Testis (tissue), 3 donors: ENCODE measurements around the gene KLHL4. TPM values are rescaled to one million over a fixed set of nuclear protein-coding genes. Genes with fewer than 3 reads are reported as not detected.
"Not testable (repeated sequence)": the region's sequence is repeated elsewhere in the genome, so short reads cannot be mapped to it uniquely, and the experiment has no call there.

ENCODE experiments used
- DNase-seq: peaks from one replicate; pipeline ENCODE4 v3.0.0-alpha.2; 2019
- H3K27ac ChIP-seq, 2 donors: fragments of 200-600 bp; sonication (generic); one replicate each; pipeline ENCODE4 v1.5.1; 2019
- H3K27me3 ChIP-seq: fragments of 200-600 bp; sonication (generic); one replicate; pipeline ENCODE4 v1.5.1; 2019
- H3K36me3 ChIP-seq: fragments of 200-600 bp; sonication (generic); one replicate; pipeline ENCODE4 v1.5.1; 2017; ENCODE audit warnings: low read depth; ENCODE audit errors: missing control alignments
- H3K4me1 ChIP-seq: fragments of 200-600 bp; sonication (generic); one replicate; pipeline ENCODE4 v1.5.1; 2019
- H3K4me3 ChIP-seq, 2 donors: fragments of 200-600 bp; sonication (generic); one replicate each; pipeline ENCODE4 v1.5.1; 2017 to 2019
- H3K9me3 ChIP-seq: fragments of 200-600 bp; sonication (generic); one replicate; pipeline ENCODE4 v1.5.1; 2017
- POLR2A ChIP-seq: fragments of 450-650 bp; IDR thresholded peaks from one replicate; pipeline ENCODE4 v1.6.1; 2017; ENCODE audit warnings: antibody characterized with exemption, mild to moderate bottlenecking, moderate library complexity
- WGBS, 2 donors: methylation state at CpG; one replicate each; pipeline ENCODE4 v1.1.5; 2018; 5-methylcytosine and 5-hydroxymethylcytosine counted together
- intact Hi-C: fragments of 100-400 bp; cut with DNase I; formaldehyde crosslinking; loops from one replicate; pipeline ENCODE4 v1.15.1; 2023; ENCODE audit warnings: low total_unique reads
- polyA plus RNA-seq: library from polyadenylated mRNA; stranded (reverse); fragments of 350-450 nt; fragmentation: Illumina TruSeq; extraction: RNeasy Lipid Tissue Mini Kit (QIAGEN cat#74804); gene quantifications from one replicate; pipeline ENCODE4 v1.2.3, GENCODE V29; 2014; ENCODE audit warnings: low read depth, low replicate concordance; ENCODE audit not compliant: insufficient read depth
- total RNA-seq, 2 donors: library from RNA; depleted of rRNA; stranded (reverse); fragments of >200 nt; gene quantifications; one replicate each; pipeline ENCODE4 v1.2.3, GENCODE V29; 2016
- TF ChIP-seq, protein P1 (sequence below), 3 experiments: fragments of 450-650 bp in 2 of 3; fragments of 200-600 bp in 1 of 3; sonication (generic) in 1 of 3; IDR thresholded peaks; one replicate each; pipeline ENCODE4 v1.5.1; 2016 to 2019; ENCODE audit warnings: antibody characterized with exemption in 3 of 3, mild to moderate bottlenecking in 2 of 3, moderate library complexity in 1 of 3

The KLHL4 gene
- total and polyA plus RNA-seq, 3 donors from 2014 or later = 11.7 to 40.8 (median 26.1) TPM

DNA sequence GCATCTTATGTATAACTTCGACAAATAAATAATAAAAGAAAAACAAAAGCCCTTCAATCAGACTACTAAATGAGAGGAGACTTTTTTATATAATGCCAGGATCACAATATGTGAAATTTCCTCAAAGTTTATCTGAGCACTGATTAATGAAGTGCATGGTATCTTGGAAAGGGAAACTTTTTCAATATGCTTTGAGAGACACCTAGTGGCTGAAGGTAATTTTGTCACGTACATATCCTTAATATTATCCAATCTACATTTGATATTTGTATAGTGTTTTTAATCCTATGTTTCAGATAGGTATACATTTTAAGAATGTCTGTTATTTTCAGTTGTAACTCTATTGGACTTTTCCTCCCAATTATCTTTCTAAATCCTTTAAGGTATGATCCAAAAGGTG lies 146.8 kb downstream of the KLHL4 start:
- intact Hi-C loops = no loop called here
- WGBS, 2 donors = 26 to 28% methylated on average over 2 of the region's 2 CpGs

DNA sequence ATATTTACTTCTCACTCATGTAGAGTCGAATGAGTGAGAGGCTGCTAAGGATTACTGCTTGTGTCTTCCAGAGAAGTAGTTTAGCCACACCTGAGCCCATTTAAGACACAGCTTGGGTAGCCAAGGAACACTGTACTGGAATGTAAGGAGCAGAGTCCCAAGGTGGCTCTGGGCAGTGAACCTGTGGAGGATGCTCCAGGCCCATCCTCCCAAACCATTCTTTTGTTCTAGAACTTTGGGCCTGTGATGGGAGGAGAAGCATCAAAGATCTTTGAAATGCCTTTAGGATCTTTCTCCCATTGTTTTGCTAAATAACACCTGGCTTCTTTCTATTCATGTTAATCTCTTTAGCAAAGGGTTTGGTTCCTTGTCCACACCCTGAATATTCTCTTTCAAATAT lies 162.2 kb downstream of the KLHL4 start:
- DNase-seq = no peak
- Histone ChIP-seq H3K4me1 (no peaks in the 10 kb centered on the region), H3K27ac (no peak overlapping the region), H3K36me3 (no peaks in the 10 kb centered on the region), H3K4me3 (no peak overlapping the region), H3K9me3 (no peaks in the 10 kb centered on the region), H3K27me3 (no peaks in the 10 kb centered on the region)
- intact Hi-C loops = no loop called here
- TF ChIP-seq, protein P1, sequence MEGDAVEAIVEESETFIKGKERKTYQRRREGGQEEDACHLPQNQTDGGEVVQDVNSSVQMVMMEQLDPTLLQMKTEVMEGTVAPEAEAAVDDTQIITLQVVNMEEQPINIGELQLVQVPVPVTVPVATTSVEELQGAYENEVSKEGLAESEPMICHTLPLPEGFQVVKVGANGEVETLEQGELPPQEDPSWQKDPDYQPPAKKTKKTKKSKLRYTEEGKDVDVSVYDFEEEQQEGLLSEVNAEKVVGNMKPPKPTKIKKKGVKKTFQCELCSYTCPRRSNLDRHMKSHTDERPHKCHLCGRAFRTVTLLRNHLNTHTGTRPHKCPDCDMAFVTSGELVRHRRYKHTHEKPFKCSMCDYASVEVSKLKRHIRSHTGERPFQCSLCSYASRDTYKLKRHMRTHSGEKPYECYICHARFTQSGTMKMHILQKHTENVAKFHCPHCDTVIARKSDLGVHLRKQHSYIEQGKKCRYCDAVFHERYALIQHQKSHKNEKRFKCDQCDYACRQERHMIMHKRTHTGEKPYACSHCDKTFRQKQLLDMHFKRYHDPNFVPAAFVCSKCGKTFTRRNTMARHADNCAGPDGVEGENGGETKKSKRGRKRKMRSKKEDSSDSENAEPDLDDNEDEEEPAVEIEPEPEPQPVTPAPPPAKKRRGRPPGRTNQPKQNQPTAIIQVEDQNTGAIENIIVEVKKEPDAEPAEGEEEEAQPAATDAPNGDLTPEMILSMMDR (IDR thresholded peaks at IDR 0.05) = no peak
- 73% methylated on average over 1 of the region's 1 CpG; no CpG with 5 or more reads in 1 of the 2 donors for WGBS, 2 donors

More for the DNA sequence above, 146.8 kb downstream of the KLHL4 start:
- DNase-seq = no peak
- no peaks in the 10 kb centered on the region for H3K4me1 ChIP-seq
- no peaks in the 10 kb centered on the region for H3K9me3 ChIP-seq
- TF ChIP-seq POLR2A = no peak
- TF ChIP-seq, protein P1 (IDR thresholded peaks at IDR 0.05) = peak in 2 of 3 experiments; percentile 15 to 36
- H3K4me3 ChIP-seq = no peak overlapping the region
- no peak overlapping the region for H3K27ac ChIP-seq
- no peaks in the 10 kb centered on the region for H3K36me3 ChIP-seq
- no peaks in the 10 kb centered on the region for H3K27me3 ChIP-seq

DNA sequence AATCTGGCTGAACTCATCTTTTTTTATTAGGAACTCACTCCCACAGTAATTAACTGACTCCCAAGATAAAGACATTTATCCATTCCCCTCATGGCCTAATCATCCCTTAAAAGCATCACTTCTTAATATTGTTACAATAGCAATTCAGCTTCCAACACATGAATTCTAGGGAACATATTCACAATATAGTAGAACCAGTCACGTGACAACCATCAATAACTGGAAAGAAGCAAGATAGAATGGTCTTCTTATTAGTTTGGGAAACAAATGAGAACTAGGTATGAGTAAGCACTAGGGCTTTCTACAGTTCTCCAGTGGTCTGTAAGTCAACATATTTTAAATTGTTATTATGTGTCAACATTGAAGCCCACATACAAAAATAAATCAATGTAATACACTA lies 170.1 kb downstream of the KLHL4 start:
- Histone ChIP-seq H3K27ac (no peak overlapping the region), H3K36me3 (no peaks in the 10 kb centered on the region), H3K9me3 (no peaks in the 10 kb centered on the region), H3K4me3 (no peak overlapping the region), H3K4me1 (no peaks in the 10 kb centered on the region), H3K27me3 (no peaks in the 10 kb centered on the region)
- intact Hi-C loops = no loop called here
- TF ChIP-seq POLR2A = no peak
- TF ChIP-seq, protein P1 (IDR thresholded peaks at IDR 0.05) = no peak
- 67 to 93% methylated on average over 1 of the region's 1 CpG for WGBS, 2 donors
- no peak for DNase-seq

DNA sequence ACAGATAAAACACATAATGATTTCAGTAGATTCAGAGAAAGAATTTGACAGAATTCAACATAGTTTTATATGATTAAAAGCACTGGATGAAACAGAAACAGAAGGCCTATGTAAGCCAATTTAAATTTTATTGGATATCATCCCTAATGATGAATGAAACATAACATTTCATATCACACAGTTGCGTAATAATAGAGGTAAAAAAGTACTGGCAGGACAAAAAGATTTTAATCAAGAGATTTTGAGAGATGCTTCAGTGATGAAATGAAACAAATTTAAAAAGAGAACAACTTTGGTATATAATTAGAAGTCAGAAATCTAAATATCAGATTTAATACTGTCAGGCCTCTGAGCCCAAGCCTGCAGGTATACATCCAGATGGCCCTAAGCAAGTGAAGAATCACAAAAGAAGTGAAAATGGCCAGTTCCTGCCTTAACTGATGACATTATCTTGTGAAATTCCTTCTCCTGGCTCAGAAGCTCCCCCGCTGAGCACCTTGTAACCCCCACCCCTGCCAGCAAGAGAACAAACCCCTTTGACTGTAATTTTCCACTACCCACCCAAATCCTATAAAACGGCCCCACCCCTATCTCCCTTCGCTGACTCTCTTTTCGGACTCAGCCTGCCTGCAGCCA lies 170.6 kb downstream of the KLHL4 start:
- 92% methylated on average over 4 to 5 of the region's 5 CpGs for WGBS, 2 donors

DNA sequence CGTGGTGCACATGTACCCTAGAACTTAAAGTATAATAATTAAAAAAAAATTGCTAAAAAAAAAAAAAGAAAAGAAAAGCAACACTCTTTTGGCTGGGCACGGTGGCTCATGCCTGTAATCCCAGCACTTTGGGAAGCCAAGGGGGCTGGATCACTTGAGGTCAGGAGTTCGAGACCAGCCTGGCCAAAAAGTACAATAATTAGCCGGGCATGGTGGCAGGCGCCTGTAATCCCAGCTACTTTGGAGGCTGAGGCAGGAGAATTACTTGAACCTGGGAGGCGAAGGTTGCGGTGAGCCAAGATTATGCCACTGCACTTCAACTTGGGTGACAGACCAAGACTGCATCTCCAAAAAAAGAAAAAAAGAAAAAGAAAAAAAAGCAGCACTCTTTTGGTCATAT lies 171.6 kb downstream of the KLHL4 start:
- H3K27me3 ChIP-seq, H3K4me3 ChIP-seq, H3K36me3 ChIP-seq, DNase-seq, H3K27ac ChIP-seq, intact Hi-C loops, H3K9me3 ChIP-seq, H3K4me1 ChIP-seq: not testable (repeated sequence)
- WGBS, 2 donors = 73 to 89% methylated on average over 2 to 7 of the region's 7 CpGs

More for the DNA sequence above, 170.6 kb downstream of the KLHL4 start:
- H3K27me3 ChIP-seq, H3K36me3 ChIP-seq, DNase-seq, H3K27ac ChIP-seq, H3K4me1 ChIP-seq, H3K4me3 ChIP-seq, H3K9me3 ChIP-seq, intact Hi-C loops: not testable (repeated sequence)

DNA sequence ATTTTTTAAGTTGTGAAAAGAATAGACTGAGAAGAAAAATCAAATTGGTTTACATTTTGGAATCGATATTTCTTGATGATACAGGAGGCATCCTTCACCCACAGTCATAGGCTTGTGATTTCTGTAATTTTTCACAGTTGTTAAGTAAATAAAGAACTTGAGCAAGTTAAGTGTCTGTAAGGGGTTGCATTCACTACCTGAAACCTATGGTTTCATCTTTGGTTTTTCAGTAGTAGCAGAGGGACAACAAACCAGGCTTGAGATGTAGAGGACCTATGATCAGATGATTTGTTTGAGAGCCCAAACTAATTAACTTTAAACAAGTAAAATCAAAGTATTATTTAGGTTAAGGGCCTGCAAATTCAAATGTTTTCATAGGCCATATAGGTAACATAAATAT lies 175.6 kb downstream of the KLHL4 start:
- intact Hi-C loops = no loop called here
- Histone ChIP-seq H3K27me3 (no peaks in the 10 kb centered on the region), H3K4me3 (no peak overlapping the region), H3K9me3 (no peaks in the 10 kb centered on the region), H3K27ac (no peak overlapping the region), H3K4me1 (no peaks in the 10 kb centered on the region), H3K36me3 (no peaks in the 10 kb centered on the region)
- WGBS, 2 donors = 88 to 100% methylated on average over 1 of the region's 1 CpG
- TF ChIP-seq, protein P1 (IDR thresholded peaks at IDR 0.05) = no peak
- TF ChIP-seq POLR2A = no peak
- DNase-seq = no peak
